ENCODE data around the gene SMNDC1.
"Not testable (repeated sequence)": the region's sequence is repeated elsewhere in the genome, so short reads cannot be mapped to it uniquely, and the experiment has no call there.

SMNDC1 gene

GRCh38 chr10:110304780-110305421, at the start of gene SMNDC1:
TSS of gene SMNDC1 (minus strand) at chr10:110304920. CDS start at chr10:110303587, 1,333 bp downstream.
- DNase-seq (ENCODE audit: low read depth in 4 of 4, low spot score in 1 of 4): peak; percentile 90 to 97 (median 94)

DNA sequence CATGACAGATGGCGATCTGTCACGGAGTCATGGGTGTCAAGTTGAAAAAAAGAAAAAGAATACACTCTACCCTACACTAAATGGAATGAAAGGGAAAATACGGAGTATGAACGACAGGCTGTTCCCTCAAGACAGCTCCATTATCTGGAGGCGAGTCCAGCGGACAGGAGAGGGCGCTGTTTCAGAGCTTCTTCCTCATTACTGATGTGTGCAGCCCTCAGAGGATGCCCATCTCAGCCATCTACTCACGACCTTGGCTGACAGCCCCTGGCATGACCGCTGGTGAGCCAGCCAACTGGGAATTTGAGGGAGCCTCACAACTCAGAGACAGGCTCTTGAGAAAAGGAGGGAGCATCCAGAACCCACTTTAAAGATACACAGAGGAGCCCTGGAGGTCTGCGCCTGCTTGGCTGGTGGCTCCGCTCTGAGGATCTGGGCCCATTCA, 49.6 kb upstream of the SMNDC1 start:
- peak; percentile 56 to 75 (median 61) for DNase-seq (ENCODE audit: low read depth in 4 of 4, low spot score in 1 of 4)

DNA sequence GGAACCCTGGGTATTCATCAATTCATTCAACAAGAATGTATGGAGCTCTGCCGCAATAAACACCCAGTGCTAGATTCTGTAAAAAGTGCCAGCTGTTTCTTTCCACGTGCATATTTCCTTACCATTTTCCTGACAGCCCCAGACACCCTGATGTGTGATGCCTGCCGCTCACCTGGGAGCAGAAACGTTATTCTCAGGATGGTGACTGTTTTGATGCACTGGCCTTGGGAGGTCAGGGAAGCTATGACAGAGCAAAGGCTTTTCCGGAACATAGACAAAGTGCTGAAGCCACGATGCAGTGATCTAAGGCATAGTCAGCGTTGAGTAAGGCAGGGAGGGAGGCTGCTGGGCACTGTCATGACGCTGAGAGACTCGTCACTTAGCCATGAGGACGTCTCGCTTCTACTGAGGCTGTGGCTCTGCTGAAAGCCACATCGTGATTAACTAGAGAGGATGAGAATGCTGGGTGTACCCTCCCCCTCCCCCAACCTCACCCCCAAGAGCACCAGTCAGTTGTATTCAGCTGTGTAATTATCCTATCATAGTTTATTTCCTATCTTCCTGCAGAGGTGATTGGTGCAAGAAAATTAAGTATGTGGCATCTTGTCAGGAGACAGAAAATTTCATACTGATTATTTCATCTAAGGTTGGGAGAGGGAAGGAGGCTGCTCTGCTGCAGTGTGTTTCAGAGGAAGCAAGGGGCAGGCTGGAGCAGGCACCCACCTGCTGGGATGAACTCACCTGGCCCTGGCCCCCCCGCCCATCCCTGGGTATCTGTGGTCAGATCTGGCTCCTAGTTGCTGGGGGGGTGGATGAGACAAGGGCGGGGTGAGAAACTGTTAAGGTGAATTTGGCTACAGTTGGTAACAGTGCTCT, 48.8 kb upstream of the SMNDC1 start:
- DNase-seq (ENCODE audit: low read depth in 4 of 4, low spot score in 1 of 4): peak in 2 of 4 experiments; percentile 36 to 64

DNA sequence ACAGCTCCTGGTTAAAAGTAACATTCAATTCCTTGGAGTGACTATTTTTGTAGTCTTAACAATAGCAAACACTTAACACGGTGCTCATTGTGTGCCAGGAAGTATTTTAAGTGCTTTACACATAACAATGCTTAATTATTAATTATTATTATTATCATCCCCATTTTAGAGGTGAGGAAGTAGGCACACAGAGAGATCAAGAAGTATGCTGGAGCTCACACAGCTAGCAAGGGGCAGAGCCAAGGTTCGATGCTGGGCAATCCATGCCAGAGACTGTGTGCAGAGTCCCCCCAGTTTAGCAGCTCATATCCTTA, 48.2 kb upstream of the SMNDC1 start:
- DNase-seq (ENCODE audit: low read depth in 4 of 4, low spot score in 1 of 4): no peak

DNA sequence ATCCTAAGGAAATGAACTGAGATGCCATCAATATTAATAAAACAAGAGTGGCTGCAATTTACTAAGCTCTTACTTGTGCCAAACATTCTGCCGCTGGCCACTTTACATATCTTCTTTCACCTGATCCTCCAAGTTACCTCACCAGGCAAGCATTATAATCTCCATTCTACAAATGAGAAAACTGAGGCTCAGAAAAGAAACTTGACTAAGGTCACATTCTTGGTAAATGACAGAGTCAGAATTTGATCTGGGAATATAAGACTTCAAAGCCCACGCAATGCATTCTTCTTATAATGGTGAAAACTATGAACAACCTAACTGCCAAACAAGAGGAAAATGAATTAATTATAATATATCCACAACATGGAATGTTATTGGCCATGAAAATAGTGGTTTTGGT, 46.1 kb upstream of the SMNDC1 start:
- DNase-seq (ENCODE audit: low read depth in 4 of 4, low spot score in 1 of 4): no peak

DNA sequence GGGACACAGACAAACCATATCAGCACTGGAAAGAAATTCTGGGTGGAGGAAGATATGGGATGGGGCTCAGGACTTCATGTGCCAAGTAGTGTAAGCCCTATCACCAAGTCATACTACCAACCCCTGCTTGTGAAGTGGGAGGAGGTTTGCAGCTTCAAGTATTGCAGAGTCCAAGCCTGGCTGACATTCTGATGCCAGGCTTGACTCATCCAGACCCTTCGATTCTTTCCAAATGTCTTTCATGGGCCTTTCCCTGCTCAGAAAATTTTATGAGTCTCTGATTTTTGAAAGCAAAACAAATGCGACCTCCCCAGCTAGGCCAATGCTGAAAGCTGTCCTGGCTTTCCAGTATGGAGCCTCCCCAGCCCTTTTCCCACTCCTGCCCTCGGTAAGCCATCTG, 45.1 kb upstream of the SMNDC1 start:
- DNase-seq (ENCODE audit: low read depth in 4 of 4, low spot score in 1 of 4): no peak

- no peak for DNase-seq (ENCODE audit: low read depth in 4 of 4, low spot score in 1 of 4)
Observed at GRCh38 chr10:110349386-110349785, 44.7 kb upstream of the SMNDC1 start.

GRCh38 chr10:110348336-110348735, 43.6 kb upstream of the SMNDC1 start:
- DNase-seq (ENCODE audit: low read depth in 4 of 4, low spot score in 1 of 4): no peak

- DNase-seq (ENCODE audit: low read depth in 4 of 4, low spot score in 1 of 4): no peak
Observed at GRCh38 chr10:110346914-110347313, 42.2 kb upstream of the SMNDC1 start.

DNA sequence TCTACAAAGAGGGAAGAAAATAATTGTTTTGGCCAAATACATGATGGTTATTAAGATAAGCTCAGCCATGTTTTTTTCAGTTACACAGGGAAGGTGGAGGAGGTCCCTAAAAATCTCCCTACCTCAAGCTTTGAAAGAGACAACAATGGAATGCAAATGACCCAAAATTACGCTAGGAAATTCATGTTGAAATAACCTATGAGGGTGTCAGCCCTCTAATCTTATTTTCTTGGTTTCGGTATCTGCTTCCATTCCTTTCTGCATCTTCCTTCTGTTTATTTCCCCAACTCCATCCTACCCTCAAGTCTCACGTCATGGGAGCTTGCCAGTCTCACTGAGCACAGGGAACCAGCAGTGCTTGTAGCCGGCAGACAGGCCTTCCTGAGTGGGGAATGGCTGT, 40.6 kb upstream of the SMNDC1 start:
- no peak for DNase-seq (ENCODE audit: low read depth in 4 of 4, low spot score in 1 of 4)

- no peak for DNase-seq (ENCODE audit: low read depth in 4 of 4, low spot score in 1 of 4)
Observed at GRCh38 chr10:110344622-110345021, 39.9 kb upstream of the SMNDC1 start.

- no peak for DNase-seq (ENCODE audit: low read depth in 4 of 4, low spot score in 1 of 4)
Observed at GRCh38 chr10:110343947-110344346, 39.2 kb upstream of the SMNDC1 start.

DNA sequence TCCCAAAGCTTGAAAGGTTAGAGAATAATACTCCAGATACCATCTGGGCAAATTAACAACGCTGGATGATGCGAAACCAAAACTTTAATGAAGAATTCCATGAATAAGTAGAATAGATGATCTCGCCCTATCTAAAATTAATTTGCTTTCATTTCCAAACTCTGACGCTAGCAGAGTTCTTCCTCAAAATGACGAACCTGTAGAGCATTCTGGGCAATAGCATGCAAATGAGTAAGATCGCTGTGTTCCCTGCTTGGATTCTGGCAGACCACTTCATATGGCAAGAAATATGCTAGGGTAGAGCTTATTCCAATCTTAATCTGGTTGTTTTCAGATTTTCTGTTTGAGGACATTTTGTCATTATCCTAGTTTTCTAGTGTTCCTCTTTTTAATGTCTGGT, 36.1 kb upstream of the SMNDC1 start:
- no peak for DNase-seq (ENCODE audit: low read depth in 4 of 4, low spot score in 1 of 4)

- DNase-seq (ENCODE audit: low read depth in 4 of 4, low spot score in 1 of 4): no peak
Observed at GRCh38 chr10:110340122-110340521, 35.4 kb upstream of the SMNDC1 start.

- DNase-seq (ENCODE audit: low read depth in 4 of 4, low spot score in 1 of 4): no peak
Observed at GRCh38 chr10:110337906-110338305, 33.2 kb upstream of the SMNDC1 start.

GRCh38 chr10:110337401-110337800, 32.7 kb upstream of the SMNDC1 start:
- no peak for DNase-seq (ENCODE audit: low read depth in 4 of 4, low spot score in 1 of 4)

DNA sequence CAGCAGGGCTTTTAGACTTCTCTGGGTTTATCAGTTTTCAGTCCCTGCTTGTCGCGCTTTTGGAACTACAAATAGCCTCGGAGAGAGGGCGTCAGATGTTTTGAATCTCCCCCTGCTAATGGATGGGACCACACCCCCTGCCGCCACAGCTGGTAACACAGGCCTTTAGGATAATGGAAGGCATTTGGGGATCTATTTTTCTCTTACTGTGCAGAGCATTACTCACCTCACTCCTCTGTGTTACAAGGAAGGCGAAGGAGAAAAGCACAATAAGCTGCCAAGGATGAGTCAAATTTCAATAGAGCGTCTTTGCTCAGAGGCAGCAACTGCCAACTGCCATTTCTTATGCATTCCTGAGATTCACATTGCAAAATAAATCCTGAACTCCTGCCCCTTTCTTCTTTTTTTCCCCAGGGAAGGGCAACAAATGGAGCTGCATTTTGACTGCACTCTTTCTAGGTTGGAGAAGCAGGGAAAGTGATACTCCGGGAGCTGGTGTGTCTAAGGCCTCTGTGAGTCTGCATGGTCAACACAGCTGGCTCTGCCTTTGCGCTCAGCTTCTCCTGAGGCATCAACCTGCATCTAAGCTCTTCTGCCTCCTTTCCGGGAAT, 31.5 kb upstream of the SMNDC1 start:
- no peak for DNase-seq (ENCODE audit: low read depth in 4 of 4, low spot score in 1 of 4)

DNA sequence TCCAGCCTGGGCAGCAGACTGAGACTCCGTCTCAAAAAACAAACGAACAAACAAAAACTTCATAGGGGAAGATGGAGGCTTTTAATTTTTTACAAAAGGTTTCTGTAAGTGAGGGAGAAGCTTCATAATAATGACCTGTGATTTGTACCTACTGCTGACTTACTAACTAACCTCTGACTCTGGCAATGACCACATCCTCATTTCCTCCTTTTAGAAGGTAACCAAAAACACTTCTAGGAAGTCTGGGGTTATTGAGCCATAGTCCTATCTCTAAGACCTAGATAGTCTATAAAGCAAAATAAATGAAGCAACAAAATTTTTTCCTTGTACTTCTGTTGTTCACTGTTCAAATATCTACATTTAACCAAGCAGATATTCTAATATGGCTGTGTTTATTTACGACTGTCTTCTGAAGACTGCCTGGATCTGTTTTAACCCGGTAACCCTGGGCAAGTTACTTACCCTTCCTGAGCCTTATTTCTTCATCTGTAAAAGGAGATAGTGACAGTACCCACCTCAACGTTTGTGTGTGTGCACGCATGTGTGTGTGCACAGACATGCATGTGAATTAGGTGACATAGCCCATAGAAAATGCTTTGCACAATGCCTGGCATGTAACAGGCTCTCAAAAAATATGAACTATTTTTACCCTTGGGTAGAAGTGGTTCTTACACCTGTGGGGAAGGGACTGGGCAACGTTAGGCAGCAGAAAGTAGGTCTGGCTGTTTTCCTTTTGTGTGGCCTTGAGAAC, 30.8 kb upstream of the SMNDC1 start:
- no peak for DNase-seq (ENCODE audit: low read depth in 4 of 4, low spot score in 1 of 4)

DNA sequence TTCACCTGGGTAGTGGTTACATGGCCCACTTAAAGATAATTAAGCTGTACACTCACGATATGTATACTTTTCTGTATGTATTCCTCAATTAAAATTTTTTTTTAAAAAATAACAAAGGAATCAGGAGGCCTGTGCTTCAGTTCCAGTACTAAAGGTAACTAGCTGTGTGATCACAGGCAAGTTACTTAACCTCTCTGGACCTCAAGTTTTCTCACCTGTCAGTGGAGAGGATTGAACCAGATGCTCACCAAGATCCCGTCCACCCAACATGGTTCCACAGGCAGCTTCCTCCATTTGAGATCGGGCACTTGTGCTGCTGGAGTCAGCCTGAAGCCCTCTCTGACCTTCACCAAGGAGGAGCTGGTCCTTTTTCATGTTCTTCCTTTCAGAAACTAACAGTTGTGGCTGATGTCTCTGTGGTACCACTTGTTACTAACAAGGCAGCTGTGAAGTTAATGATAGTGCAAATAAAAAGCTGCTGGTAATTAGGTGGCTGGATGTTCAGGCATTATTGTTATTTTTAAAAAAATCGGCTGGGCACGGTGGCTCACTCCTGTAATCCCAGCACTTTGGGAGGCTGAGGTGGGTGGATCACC, 29.4 kb upstream of the SMNDC1 start:
- DNase-seq (ENCODE audit: low read depth in 4 of 4, low spot score in 1 of 4): no peak

DNA sequence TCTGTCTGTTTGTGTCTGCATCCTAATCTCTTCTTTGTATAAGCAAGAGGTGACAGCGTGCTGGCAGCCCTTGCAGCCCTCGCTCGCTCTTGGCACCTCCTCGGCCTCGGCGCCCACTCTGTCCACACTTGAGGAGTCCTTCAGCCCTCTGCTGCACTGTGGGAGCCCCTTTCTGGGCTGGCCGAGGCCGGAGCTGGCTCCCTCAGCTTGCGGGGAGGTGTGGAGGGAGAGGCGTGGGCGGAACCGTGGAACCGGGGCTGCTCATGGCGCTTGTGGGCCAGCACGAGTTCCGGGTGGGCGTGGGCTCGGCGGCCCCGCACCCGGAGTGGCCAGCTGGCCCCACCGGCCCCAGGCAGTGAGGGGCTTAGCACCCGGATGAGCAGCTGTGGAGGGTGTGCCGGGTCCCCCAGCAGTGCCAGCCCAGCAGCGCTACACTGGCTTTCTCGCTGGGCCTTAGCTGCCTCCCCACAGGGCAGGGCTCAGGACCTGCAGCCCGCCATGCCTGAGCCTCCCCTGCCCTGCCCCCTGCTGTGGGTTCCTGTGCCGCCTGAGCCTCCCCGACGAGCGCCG, 26.6 kb upstream of the SMNDC1 start:
- DNase-seq (ENCODE audit: low read depth in 4 of 4, low spot score in 1 of 4): not testable (repeated sequence)

DNA sequence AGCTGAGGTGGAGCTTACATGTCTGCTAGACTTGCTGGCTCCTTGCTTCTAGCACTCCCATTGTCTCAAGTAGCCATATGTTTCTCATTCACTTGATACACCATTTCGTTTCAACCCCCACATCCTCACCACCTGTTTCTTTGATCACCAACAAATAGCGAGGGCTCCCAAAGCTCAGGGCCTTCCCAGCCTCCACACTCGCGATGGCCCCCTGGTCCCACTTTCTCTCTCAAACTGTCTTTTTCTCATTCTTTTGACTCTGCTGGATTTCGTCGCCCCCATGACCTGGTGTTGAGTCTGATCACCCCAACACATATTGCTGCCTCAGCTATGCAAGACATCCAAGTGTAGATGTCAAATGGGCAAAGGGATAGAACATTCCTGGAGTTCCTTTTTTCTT, 26.0 kb upstream of the SMNDC1 start:
- no peak for DNase-seq (ENCODE audit: low read depth in 4 of 4, low spot score in 1 of 4)

All from stimulated activated CD4-positive, alpha-beta T cell treated with anti-CD3 and anti-CD28 coated beads, Interleukin-1b, Interleukin-23, amount 100 ng/mL, for 24 hours (primary cell).